ENCODE results near the gene CAMK2G.

- TF ChIP-seq CTCF (conservative IDR thresholded peaks at IDR 0.05), result no peak
- TF ChIP-seq EZH2 (IDR thresholded peaks at IDR 0.05; ENCODE audit: low read depth), result no peak
Observed at GRCh38 chr10:73843261-73843660, 31.1 kb downstream of the CAMK2G start.
